ENCODE measurements around the gene PAK2. TPM values are rescaled to one million over a fixed set of nuclear protein-coding genes. Genes with fewer than 3 reads are reported as not detected.
A peak's percentile ranks its signal among the peaks of the same experiment; 100 is the strongest.

Gene PAK2
- total and polyA plus RNA-seq, 12 donors = 14.5 to 62.2 (median 50.4) TPM

DNA sequence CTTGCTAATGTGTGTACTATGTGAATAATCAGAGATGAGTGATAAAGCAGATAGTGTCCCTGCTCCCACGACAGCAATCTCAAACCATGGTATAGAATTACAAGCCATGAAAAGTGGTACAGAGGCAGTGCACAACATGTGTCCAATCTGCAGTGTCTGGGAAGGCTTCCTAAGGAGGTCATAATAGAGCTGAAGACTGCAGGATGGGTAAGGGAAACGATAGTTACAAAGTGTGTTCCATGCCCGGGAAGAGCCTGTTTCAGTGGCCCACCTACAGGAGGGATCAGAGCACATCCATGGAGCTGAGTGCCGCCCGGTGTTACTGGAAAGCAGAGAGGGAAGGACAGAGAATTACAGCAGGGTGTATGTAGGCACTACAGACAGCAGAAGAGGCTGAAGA is 48.9 kb downstream of the PAK2 start:
- peaks cover 0 to 42% (median 11%) of the 10 kb centered on the region in 9 donors for H3K36me3 ChIP-seq
- ATAC-seq = no peak
- peaks cover 0 to 3% (median 0%) of the 10 kb centered on the region in 11 donors for H3K9me3 ChIP-seq
- no peak for DNase-seq
- H3K4me3 ChIP-seq = no peak overlapping the region
- no peaks in the 10 kb centered on the region for H3K27me3 ChIP-seq
- TF ChIP-seq, protein P1, sequence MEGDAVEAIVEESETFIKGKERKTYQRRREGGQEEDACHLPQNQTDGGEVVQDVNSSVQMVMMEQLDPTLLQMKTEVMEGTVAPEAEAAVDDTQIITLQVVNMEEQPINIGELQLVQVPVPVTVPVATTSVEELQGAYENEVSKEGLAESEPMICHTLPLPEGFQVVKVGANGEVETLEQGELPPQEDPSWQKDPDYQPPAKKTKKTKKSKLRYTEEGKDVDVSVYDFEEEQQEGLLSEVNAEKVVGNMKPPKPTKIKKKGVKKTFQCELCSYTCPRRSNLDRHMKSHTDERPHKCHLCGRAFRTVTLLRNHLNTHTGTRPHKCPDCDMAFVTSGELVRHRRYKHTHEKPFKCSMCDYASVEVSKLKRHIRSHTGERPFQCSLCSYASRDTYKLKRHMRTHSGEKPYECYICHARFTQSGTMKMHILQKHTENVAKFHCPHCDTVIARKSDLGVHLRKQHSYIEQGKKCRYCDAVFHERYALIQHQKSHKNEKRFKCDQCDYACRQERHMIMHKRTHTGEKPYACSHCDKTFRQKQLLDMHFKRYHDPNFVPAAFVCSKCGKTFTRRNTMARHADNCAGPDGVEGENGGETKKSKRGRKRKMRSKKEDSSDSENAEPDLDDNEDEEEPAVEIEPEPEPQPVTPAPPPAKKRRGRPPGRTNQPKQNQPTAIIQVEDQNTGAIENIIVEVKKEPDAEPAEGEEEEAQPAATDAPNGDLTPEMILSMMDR (IDR thresholded peaks at IDR 0.05) = no peak
- H3K4me1 ChIP-seq = peaks cover 0 to 22% (median 6%) of the 10 kb centered on the region in 9 donors
- WGBS, 2 donors = 67 to 72% methylated on average over 5 of the region's 5 CpGs
- intact Hi-C loops (cut with DNase I) = no loop called here
- no peak overlapping the region for H3K27ac ChIP-seq

DNA sequence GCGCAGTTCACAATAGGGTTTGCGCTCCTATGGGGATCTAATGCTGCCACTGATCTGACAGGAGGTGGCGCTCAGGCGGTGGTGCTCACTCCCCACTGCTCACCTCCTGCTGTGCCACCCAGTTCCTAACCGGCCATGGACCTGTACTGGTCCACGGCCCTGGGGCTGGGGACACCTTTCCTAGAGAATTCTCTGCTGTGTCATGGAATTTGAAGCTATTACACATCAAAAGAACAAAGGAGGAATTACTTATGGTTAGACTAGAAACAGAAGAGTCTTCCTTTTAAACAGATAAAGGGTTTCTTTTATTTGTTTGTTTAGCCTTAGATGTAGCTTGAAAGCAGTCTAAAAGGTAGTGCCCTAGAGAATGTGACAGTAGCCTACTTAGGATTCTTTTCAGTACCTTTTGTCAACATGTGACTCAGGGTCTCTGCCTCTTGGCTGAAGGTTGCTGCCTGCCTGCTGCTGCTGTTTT is 50.3 kb downstream of the PAK2 start:
- TF ChIP-seq, protein P1 (IDR thresholded peaks at IDR 0.05) = no peak
- ATAC-seq = no peak

DNA sequence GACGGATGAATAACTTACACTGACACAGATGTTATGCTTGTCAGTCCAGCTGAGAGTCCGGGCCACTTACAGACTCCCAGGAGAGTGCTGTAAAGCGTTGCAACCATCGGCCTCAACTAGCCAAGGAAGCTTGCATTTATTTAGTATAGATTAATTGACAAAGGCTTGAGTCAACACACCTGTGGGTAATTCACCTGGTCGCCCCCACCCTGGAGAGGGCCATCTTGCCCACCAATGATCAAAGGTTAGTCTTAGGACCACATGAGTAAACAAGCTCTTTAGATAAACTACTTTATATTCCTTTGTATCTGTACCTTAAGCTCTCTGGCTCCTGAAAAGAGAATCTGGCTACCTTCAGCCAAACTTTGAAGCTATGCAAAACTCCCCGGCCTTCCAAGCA is 51.0 kb downstream of the PAK2 start:
- DNase-seq (no peak), ATAC-seq (no peak)
- TF ChIP-seq, protein P1 (IDR thresholded peaks at IDR 0.05) = no peak
- H3K27me3 ChIP-seq = no peaks in the 10 kb centered on the region
- peaks cover 0 to 2% (median 0%) of the 10 kb centered on the region in 11 donors for H3K9me3 ChIP-seq
- 92 to 98% methylated on average over 6 of the region's 6 CpGs for whole genome bisulfite sequencing, 2 donors
- H3K4me1 ChIP-seq = peaks cover 0 to 22% (median 6%) of the 10 kb centered on the region in 9 donors
- H3K27ac ChIP-seq = no peak overlapping the region
- no peak overlapping the region for H3K4me3 ChIP-seq
- intact Hi-C loops (cut with DNase I) = no loop called here
- peaks cover 0 to 44% (median 2%) of the 10 kb centered on the region in 9 donors for H3K36me3 ChIP-seq

More for the DNA sequence above, 50.3 kb downstream of the PAK2 start:
- intact Hi-C loops (cut with DNase I) = no loop called here
- DNase-seq = no peak
- Histone ChIP-seq H3K9me3 (peaks cover 0 to 3% (median 0%) of the 10 kb centered on the region in 11 donors), H3K27ac (no peak overlapping the region), H3K4me3 (no peak overlapping the region), H3K4me1 (peaks cover 0 to 22% (median 6%) of the 10 kb centered on the region in 9 donors), H3K27me3 (no peaks in the 10 kb centered on the region), H3K36me3 (peaks cover 0 to 49% (median 9%) of the 10 kb centered on the region in 9 donors)
- WGBS, 2 donors = 98% methylated on average over 6 of the region's 6 CpGs

DNA sequence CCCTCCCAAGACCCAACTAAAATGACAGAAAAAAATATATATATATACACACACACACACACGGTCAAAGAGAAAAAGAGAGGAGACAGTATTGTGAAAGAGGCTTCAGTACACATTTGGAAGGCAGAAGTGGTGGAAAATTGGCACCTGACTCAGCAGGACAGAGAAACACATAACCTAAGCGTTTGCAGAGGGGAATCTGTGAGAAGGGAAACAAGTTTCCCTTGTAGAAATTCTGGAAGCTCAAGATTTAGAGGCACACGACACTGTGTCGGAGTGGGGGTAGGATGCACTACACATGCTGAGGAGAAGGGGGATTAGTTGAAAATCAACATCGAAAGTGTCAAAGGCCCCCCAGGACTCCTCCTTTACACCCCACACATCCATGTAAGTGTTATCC is 53.1 kb downstream of the PAK2 start:
- Histone ChIP-seq H3K27me3 (no peaks in the 10 kb centered on the region), H3K9me3 (no peaks in the 10 kb centered on the region), H3K4me3 (no peak overlapping the region), H3K36me3 (peaks cover 0 to 32% (median 0%) of the 10 kb centered on the region in 9 donors), H3K4me1 (peaks cover 0 to 22% (median 6%) of the 10 kb centered on the region in 9 donors), H3K27ac (no peak overlapping the region)
- WGBS, 2 donors = 69 to 77% methylated on average over 5 of the region's 5 CpGs
- intact Hi-C loops (cut with DNase I) = no loop called here
- ATAC-seq (peak in 6 of 8 donors; percentile 19 to 70 (median 47)), DNase-seq (no peak)
- TF ChIP-seq, protein P1 (IDR thresholded peaks at IDR 0.05) = no peak

All from heart right ventricle (tissue), 16 donors.